ENCODE data around the gene NEUROD1. TPM values are rescaled to one million over a fixed set of nuclear protein-coding genes. Genes with fewer than 3 reads are reported as not detected.

The NEUROD1 gene
- total and polyA plus RNA-seq, 5 donors, result not detected

- H3K9me3 ChIP-seq (ENCODE audit: control insufficient read depth, low read length), result no peaks in the 10 kb centered on the region
- no peak overlapping the region for H3K27ac ChIP-seq (ENCODE audit: low read length)
- H3K27me3 ChIP-seq (ENCODE audit: control insufficient read depth, insufficient read depth), result no peaks in the 10 kb centered on the region
- intact Hi-C loops (cut with DNase I), result no loop called here
- no peak for ATAC-seq
- 53% methylated on average over 4 of the region's 4 CpGs for WGBS
- no peak for DNase-seq
- H3K4me3 ChIP-seq (ENCODE audit: low read length), result peak overlapping the region; percentile 56
- H3K4me1 ChIP-seq (ENCODE audit: control insufficient read depth, insufficient read depth, low read length), result no peaks in the 10 kb centered on the region
These were observed 22.9 kb downstream of the NEUROD1 start for GRCh38 chr2:181657379-181657778.

DNA sequence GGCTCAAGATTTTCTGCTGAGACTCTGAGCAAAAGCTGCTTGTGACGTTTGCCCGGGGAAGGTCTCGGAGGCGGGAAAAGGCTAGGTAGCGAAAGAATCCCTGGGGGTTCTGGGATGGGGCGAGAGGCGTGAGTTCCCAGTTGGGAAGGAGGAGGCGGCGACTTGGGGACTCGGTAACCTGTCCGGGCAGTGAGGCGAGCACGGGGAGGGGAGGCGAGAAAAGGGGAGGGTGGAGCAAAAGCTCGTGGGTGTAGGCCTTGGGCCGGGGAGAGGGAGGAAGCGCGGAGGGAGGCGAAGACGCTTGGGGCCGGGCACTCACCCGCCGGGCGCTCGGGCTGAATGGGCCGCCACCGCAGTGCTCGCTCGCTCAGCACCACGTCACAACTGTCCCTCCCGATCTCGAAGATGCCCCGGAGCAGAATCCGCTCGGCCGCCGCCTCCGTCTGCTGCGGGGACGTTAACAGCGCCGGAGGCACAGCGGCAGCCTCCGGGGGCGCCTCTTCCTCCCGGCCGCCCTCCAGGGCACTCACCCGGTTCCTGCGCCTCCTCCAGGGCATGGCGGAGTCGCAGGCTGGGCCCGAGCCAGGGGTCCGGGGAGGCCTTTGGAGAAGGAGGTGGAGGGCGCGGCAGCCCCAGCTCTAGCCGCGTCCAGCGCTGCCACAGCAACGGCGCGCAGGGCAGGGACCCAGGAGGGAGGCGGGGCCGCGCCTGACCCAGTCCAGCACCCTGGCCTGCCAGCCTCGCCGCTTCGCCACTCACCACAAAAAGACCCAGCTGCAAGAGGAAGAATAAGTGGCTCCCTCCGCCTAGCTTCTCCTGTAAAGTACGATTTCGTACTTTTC is 23.6 kb downstream of the NEUROD1 start, which contains the start of gene CERKL:
TSS of gene CERKL (minus strand) at position 656 of the 842 bp plus-strand sequence. CDS start at position 557, 99 bp downstream.
- Histone ChIP-seq H3K9me3 (ENCODE audit: control insufficient read depth, low read length) (no peaks in the 10 kb centered on the region), H3K4me1 (ENCODE audit: control insufficient read depth, insufficient read depth, low read length) (no peaks in the 10 kb centered on the region), H3K27ac (ENCODE audit: low read length) (no peak within 1 kb of the TSS), H3K4me3 (ENCODE audit: low read length) (peak within 1 kb of the TSS; percentile 56), H3K27me3 (ENCODE audit: control insufficient read depth, insufficient read depth) (no peaks in the 10 kb centered on the region)
- DNase-seq (peak; percentile 38 to 78 (median 69)), ATAC-seq (peak; percentile 93 to 94)
- WGBS, result 2% methylated on average over 70 of the region's 70 CpGs
- intact Hi-C loops (cut with DNase I), result no loop called here

DNA sequence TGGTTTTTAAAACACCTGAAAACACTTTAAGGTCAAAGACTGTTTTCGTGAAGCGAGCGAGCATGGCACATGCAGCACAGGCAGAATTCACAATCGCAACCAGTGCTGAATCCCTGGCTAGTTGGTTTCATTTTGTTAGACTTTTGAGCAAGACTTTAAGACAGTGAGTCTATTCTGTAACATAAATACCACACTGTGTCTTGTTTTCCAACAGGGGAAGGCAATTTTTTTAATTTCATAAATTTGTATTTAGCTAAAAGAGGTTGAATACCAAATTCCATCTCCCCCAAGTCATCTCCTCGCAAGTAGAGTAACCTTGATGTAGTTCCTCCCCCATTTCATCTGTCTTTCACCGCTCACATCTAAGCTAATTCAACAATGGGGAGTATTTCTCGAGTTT is 24.8 kb downstream of the NEUROD1 start:
- Histone ChIP-seq H3K9me3 (ENCODE audit: control insufficient read depth, low read length) (no peaks in the 10 kb centered on the region), H3K27ac (ENCODE audit: low read length) (no peak overlapping the region), H3K4me3 (ENCODE audit: low read length) (no peak overlapping the region), H3K27me3 (ENCODE audit: control insufficient read depth, insufficient read depth) (no peaks in the 10 kb centered on the region), H3K4me1 (ENCODE audit: control insufficient read depth, insufficient read depth, low read length) (no peaks in the 10 kb centered on the region)
- ATAC-seq (no peak), DNase-seq (no peak)
- intact Hi-C loops (cut with DNase I), result no loop called here
- WGBS, result 47% methylated on average over 7 of the region's 7 CpGs

DNA sequence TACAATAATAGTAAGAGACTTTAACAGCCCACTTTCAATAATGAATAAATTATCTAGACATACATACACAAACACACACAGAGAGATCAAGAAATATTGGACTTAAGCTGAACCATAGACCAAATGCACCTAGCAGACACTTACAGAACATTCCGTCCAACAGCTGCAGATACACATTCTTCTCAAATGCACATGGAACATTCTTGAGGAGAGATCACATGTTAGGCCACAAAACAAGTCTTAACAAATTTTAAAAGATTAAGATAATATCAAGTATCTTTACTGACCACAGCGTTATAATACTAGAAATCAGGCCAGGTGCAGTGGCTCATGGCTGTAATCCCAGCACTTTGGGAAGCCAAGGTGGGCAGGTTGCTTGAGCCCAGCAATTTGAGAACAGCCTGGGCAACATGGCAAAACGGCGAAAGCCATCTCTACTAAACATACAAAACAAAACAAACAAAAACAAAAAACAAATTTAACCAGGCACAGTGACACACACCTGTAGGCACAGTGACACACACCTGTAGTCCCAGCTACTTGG is 30.8 kb downstream of the NEUROD1 start:
- no peaks in the 10 kb centered on the region for H3K9me3 ChIP-seq (ENCODE audit: control insufficient read depth, low read length)
- DNase-seq (no peak), ATAC-seq (no peak)
- H3K27ac ChIP-seq (ENCODE audit: low read length), result no peak overlapping the region
- H3K27me3 ChIP-seq (ENCODE audit: control insufficient read depth, insufficient read depth), result no peaks in the 10 kb centered on the region
- WGBS, result 91% methylated on average over 4 of the region's 4 CpGs
- H3K4me3 ChIP-seq (ENCODE audit: low read length), result no peak overlapping the region
- no peaks in the 10 kb centered on the region for H3K4me1 ChIP-seq (ENCODE audit: control insufficient read depth, insufficient read depth, low read length)
- intact Hi-C loops (cut with DNase I), result no loop called here

GRCh38 chr2:181648478-181649155 is 31.7 kb downstream of the NEUROD1 start:
- Histone ChIP-seq H3K27ac (ENCODE audit: low read length) (no peak overlapping the region), H3K9me3 (ENCODE audit: control insufficient read depth, low read length) (no peaks in the 10 kb centered on the region), H3K4me1 (ENCODE audit: control insufficient read depth, insufficient read depth, low read length) (no peaks in the 10 kb centered on the region), H3K4me3 (ENCODE audit: low read length) (no peak overlapping the region), H3K27me3 (ENCODE audit: control insufficient read depth, insufficient read depth) (no peaks in the 10 kb centered on the region)
- 90% methylated on average over 2 of the region's 2 CpGs for WGBS
- ATAC-seq (no peak), DNase-seq (no peak)
- intact Hi-C loops (cut with DNase I), result no loop called here

GRCh38 chr2:181646415-181646987 is 33.8 kb downstream of the NEUROD1 start:
- DNase-seq, result no peak
- intact Hi-C loops (cut with DNase I), result no loop called here

DNA sequence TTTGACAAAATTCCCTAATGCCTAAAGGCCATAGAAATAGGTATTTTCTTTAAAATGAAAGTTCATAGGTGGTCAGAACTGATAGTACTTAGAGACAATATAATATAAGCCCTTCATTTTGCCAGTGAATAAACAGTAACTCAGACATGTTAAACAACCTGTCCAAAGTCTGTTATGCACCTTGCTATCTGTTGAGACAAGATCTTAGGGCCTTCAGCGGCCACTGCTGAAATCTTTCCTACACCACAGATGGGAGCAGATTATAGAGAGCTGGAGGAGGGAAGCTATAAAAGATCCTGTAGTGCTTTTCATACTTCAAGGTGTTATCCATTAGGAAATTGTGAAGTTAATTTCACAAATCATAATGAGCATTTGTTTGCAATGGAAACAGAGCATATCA is 37.2 kb downstream of the NEUROD1 start:
- intact Hi-C loops (cut with DNase I), result no loop called here
- DNase-seq (no peak), ATAC-seq (no peak)
- Histone ChIP-seq H3K4me1 (ENCODE audit: control insufficient read depth, insufficient read depth, low read length) (no peaks in the 10 kb centered on the region), H3K27me3 (ENCODE audit: control insufficient read depth, insufficient read depth) (peaks cover 2% of the 10 kb centered on the region), H3K27ac (ENCODE audit: low read length) (no peak overlapping the region), H3K9me3 (ENCODE audit: control insufficient read depth, low read length) (no peaks in the 10 kb centered on the region), H3K4me3 (ENCODE audit: low read length) (no peak overlapping the region)
- WGBS, result 56% methylated on average over 1 of the region's 1 CpG

More at GRCh38 chr2:181646415-181646987, 33.8 kb downstream of the NEUROD1 start:
- H3K4me1 ChIP-seq (ENCODE audit: control insufficient read depth, insufficient read depth, low read length), result no peaks in the 10 kb centered on the region
- WGBS, result 77% methylated on average over 1 of the region's 1 CpG
- no peaks in the 10 kb centered on the region for H3K9me3 ChIP-seq (ENCODE audit: control insufficient read depth, low read length)
- no peak overlapping the region for H3K4me3 ChIP-seq (ENCODE audit: low read length)
- no peak for ATAC-seq
- no peak overlapping the region for H3K27ac ChIP-seq (ENCODE audit: low read length)
- peaks cover 2% of the 10 kb centered on the region for H3K27me3 ChIP-seq (ENCODE audit: control insufficient read depth, insufficient read depth)

- Histone ChIP-seq H3K27ac (ENCODE audit: low read length) (no peak overlapping the region), H3K9me3 (ENCODE audit: control insufficient read depth, low read length) (no peaks in the 10 kb centered on the region), H3K27me3 (ENCODE audit: control insufficient read depth, insufficient read depth) (peaks cover 2% of the 10 kb centered on the region), H3K4me1 (ENCODE audit: control insufficient read depth, insufficient read depth, low read length) (no peaks in the 10 kb centered on the region), H3K4me3 (ENCODE audit: low read length) (no peak overlapping the region)
- WGBS, result 71% methylated on average over 4 of the region's 4 CpGs
- intact Hi-C loops (cut with DNase I), result no loop called here
- no peak for DNase-seq
- no peak for ATAC-seq
These were observed 38.2 kb downstream of the NEUROD1 start for GRCh38 chr2:181642086-181642485.

DNA sequence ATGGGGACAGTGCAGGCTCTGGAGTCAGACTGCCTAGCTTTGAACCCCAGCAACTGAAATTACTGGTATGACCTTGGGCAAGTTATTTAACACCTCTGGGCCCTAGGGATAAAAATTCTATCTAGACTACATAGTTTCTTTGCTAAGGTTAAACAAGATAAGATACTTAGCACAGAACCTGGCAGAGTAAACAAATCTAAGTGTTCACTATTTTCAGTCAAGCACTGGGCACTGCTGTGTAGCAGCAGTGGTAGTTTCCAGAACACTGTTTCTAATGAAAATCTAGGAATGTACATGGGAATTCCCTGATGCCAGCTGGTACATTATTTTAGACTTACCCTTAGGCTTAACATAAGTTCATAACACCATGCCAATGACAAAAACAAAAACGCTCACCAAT is 40.6 kb downstream of the NEUROD1 start:
- no peak overlapping the region for H3K4me3 ChIP-seq (ENCODE audit: low read length)
- no peak overlapping the region for H3K27ac ChIP-seq (ENCODE audit: low read length)
- no peaks in the 10 kb centered on the region for H3K4me1 ChIP-seq (ENCODE audit: control insufficient read depth, insufficient read depth, low read length)
- intact Hi-C loops (cut with DNase I), result no loop called here
- no peak for ATAC-seq
- DNase-seq, result no peak
- 23% methylated on average over 1 of the region's 1 CpG for WGBS
- H3K9me3 ChIP-seq (ENCODE audit: control insufficient read depth, low read length), result no peaks in the 10 kb centered on the region
- peaks cover 2% of the 10 kb centered on the region for H3K27me3 ChIP-seq (ENCODE audit: control insufficient read depth, insufficient read depth)

GRCh38 chr2:181632733-181633401 is 47.5 kb downstream of the NEUROD1 start:
- H3K9me3 ChIP-seq (ENCODE audit: control insufficient read depth, low read length), result no peaks in the 10 kb centered on the region
- H3K4me3 ChIP-seq (ENCODE audit: low read length), result no peak overlapping the region
- DNase-seq (no peak), ATAC-seq (no peak)
- H3K27me3 ChIP-seq (ENCODE audit: control insufficient read depth, insufficient read depth), result no peaks in the 10 kb centered on the region
- intact Hi-C loops (cut with DNase I), result no loop called here
- H3K27ac ChIP-seq (ENCODE audit: low read length), result no peak overlapping the region
- no peaks in the 10 kb centered on the region for H3K4me1 ChIP-seq (ENCODE audit: control insufficient read depth, insufficient read depth, low read length)
- 80% methylated on average over 4 of the region's 4 CpGs for WGBS

Measured in right cardiac atrium (tissue), 5 donors.